AG20443 (cell line): ENCODE measurements around the gene ARRDC4.

Experiments
- DNase-seq: peaks from one replicate; pipeline ENCODE4 v3.0.0; 2012; ENCODE audit warnings: low spot score, mixed read lengths

Gene ARRDC4

GRCh38 chr15:97960364-97961066 is at the start of gene ARRDC4:
Gene ARRDC4, plus strand, starts transcription at chr15:97960703. Its CDS starts 159 bp downstream, at chr15:97960862.
- peak; percentile 97 for DNase-seq

- DNase-seq, result no peak
Observed at GRCh38 chr15:97914711-97915110, 45.8 kb upstream of the ARRDC4 start.

- DNase-seq, result no peak
Observed at GRCh38 chr15:97915261-97915660, 45.2 kb upstream of the ARRDC4 start.

- no peak for DNase-seq
Observed at GRCh38 chr15:97921296-97921865, 39.1 kb upstream of the ARRDC4 start.

GRCh38 chr15:97929456-97930229 is 30.9 kb upstream of the ARRDC4 start:
- no peak for DNase-seq

GRCh38 chr15:97930230-97930629 is 30.3 kb upstream of the ARRDC4 start:
- DNase-seq, result no peak

GRCh38 chr15:97931314-97931713 is 29.2 kb upstream of the ARRDC4 start:
- no peak for DNase-seq

- DNase-seq, result no peak
Observed at GRCh38 chr15:97933589-97933988, 26.9 kb upstream of the ARRDC4 start.

- no peak for DNase-seq
Observed at GRCh38 chr15:97940993-97941392, 19.5 kb upstream of the ARRDC4 start.

GRCh38 chr15:97941572-97941971 is 18.9 kb upstream of the ARRDC4 start:
- no peak for DNase-seq

GRCh38 chr15:97944724-97945123 is 15.8 kb upstream of the ARRDC4 start:
- no peak for DNase-seq

- no peak for DNase-seq
Observed at GRCh38 chr15:97947465-97948260, 12.8 kb upstream of the ARRDC4 start.

GRCh38 chr15:97953254-97953653 is 7.2 kb upstream of the ARRDC4 start:
- no peak for DNase-seq

GRCh38 chr15:97953748-97954147 is 6.8 kb upstream of the ARRDC4 start:
- no peak for DNase-seq

- DNase-seq, result no peak
Observed at GRCh38 chr15:97955035-97955434, 5.5 kb upstream of the ARRDC4 start.

GRCh38 chr15:97955529-97955928 is 5.0 kb upstream of the ARRDC4 start:
- DNase-seq, result no peak

GRCh38 chr15:97959724-97960363 is 659 bp upstream of the ARRDC4 start:
- no peak for DNase-seq

GRCh38 chr15:97961067-97961954 is 808 bp downstream of the ARRDC4 start:
- peak; percentile 38 for DNase-seq

- no peak for DNase-seq
Observed at GRCh38 chr15:97962263-97962662, 1.8 kb downstream of the ARRDC4 start.

- no peak for DNase-seq
Observed at GRCh38 chr15:97963779-97964178, 3.3 kb downstream of the ARRDC4 start.

- DNase-seq, result no peak
Observed at GRCh38 chr15:97966246-97966645, 5.7 kb downstream of the ARRDC4 start.
